ENCODE results near the gene EPHA3.

Gene EPHA3

DNA sequence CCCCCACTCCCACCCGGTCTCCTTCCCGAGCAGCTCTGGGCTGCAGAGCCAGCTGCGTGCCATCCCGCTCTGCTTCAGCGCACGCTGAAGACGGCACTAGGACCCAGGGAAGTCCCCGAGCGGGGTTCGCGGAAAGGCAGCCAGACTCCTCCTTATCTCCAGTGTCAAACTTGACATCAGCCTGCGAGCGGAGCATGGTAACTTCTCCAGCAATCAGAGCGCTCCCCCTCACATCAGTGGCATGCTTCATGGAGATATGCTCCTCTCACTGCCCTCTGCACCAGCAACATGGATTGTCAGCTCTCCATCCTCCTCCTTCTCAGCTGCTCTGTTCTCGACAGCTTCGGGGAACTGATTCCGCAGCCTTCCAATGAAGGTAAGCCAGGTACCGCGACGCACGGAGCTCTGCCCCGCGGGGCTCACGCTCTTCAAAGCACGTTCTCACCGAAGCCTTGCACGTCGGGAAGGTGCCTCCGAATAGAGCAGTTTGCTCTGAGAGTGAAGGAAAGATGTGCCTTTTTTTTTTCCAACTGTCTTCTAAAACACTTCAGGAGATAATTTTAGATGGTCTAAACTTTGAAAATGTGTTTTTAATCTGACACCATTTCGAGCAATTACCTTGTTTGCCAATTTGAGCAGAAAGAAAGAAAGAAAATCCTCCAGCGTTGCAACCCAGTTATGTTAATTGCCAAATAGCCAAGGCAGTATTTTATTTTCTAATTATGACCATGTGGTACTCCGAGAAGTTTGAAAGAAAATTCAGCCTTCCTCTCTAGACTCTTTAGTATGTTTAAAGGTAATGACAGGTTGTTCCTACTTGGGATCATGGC, at the start of gene EPHA3:
Gene EPHA3, plus strand, starts transcription at position 161 of the 830 bp plus-strand sequence. Its CDS starts 128 bp downstream, at position 289.
- peak; percentile 75 for DNase-seq (ENCODE audit: low spot score)

- DNase-seq (ENCODE audit: low spot score) = no peak
These were observed 49.0 kb upstream of the EPHA3 start for GRCh38 chr3:89058371-89058770.

- peak; percentile 21 for DNase-seq (ENCODE audit: low spot score)
These were observed 48.1 kb upstream of the EPHA3 start for GRCh38 chr3:89059211-89059925.

DNA sequence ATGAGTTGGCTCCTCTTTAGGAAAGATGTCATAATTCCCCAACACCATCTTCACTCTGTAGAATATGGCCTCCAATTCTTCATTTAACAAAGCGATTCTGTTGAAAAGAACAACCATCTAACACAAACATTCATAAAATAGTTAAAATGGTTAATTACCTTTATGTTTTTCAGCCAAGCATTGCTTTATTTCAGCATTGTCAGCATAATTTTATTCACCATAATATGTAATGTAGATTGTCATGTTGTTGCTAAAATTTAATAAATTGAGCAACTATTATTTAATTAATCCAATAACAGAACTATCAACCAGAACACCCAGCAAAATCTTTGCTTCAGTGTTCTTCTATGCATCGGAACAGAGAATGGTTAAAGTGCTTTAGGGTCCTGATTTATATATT, 46.2 kb upstream of the EPHA3 start:
- no peak for DNase-seq (ENCODE audit: low spot score)

DNA sequence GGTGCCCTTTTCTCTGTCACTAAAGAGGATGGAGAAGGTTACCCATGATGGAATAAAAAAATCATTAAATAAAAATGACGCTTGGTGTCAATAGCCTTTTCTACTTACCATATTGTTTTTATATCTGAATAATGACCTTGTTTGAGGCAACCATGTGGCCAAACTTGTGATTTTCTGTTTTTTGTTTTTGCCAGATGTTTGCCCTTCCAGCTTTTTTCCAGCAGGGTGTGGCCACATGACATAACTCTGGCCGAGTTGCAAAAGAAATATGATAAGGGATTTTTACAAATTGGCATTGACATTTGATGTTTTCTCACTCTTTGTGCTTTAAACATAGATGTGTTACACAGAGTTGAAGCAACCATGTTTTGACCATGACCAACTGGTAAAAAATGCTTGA, 39.7 kb upstream of the EPHA3 start:
- DNase-seq (ENCODE audit: low spot score) = no peak

DNA sequence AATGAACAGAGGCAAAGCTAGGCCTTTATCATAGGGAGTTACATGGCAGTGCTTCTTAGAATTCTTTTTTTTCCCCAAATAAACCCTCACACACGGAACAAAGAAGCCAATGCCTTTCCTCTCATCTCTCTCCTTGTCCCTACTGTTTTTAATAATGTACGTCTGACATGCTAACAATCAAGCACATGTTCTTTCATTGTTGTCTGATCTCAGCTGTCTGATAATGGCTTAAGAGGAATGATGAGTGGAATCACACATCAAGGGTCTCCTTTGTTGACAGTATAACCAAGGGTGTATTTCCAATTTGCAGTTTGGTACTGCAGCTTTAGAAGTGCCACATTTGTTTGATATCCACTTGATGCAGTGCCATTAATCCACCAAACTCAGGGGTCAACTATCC, 34.8 kb upstream of the EPHA3 start:
- no peak for DNase-seq (ENCODE audit: low spot score)

DNA sequence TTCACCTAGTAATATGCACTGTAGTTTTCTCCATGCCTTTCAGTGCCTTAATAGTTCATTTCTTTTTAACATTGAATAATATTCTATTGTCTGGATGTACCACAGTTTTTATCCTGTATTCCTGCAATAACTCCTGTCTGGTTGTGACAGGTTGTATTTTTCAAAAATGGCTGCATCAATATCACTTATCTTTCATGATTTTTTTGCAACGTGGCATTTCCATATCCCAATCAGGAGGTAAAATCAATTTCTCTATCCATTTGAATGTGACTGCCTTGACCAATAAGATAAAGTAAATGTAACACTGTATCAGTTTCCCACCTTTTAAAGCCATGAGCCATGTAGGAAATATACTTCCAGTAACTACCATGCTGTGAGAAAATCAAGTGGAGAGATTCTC, 27.5 kb upstream of the EPHA3 start:
- no peak for DNase-seq (ENCODE audit: low spot score)

DNA sequence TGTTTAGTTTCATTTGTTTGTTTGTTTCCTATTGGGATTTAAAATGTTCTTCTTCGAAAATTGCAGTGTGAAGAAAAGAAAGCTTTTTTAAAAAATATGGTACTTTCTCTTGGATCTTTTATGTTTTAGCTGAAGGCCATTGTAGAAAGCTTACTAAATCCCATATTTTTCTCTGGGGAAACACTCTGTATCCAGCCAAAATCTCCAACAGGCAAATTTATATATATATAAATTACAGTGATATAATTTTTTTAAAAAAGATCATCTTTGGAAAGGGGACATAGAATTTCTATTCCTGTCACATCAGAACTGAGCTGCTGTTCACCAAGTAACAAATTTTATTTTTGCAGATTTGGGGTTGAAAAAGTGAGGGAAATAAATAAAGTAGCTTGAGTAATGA, 19.6 kb upstream of the EPHA3 start:
- no peak for DNase-seq (ENCODE audit: low spot score)

DNA sequence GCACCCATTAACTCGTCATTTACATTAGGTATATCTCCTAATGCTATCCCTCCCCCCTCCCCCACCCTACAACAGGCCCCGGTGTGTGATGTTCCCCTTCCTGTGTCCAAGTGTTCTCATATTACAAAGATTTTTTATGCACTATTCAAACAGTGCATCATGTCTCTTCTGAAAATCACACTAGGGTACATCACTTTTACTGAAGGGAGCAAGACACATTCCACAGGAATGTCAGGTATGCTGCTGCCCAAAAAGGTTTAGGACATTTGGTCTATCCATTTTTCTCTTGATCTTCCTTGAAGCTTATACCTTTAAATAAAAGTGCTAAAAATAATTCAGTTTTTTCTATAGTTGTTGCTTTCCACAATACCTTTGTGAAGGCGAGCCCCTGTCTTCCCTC, 9.2 kb upstream of the EPHA3 start:
- DNase-seq (ENCODE audit: low spot score) = no peak

GRCh38 chr3:89098964-89099585, 8.3 kb upstream of the EPHA3 start:
- no peak for DNase-seq (ENCODE audit: low spot score)

- no peak for DNase-seq (ENCODE audit: low spot score)
These were observed 6.2 kb upstream of the EPHA3 start for GRCh38 chr3:89101251-89101650.

- no peak for DNase-seq (ENCODE audit: low spot score)
These were observed 5.5 kb upstream of the EPHA3 start for GRCh38 chr3:89101921-89102320.

- no peak for DNase-seq (ENCODE audit: low spot score)
These were observed 2.9 kb upstream of the EPHA3 start for GRCh38 chr3:89104499-89104898.

GRCh38 chr3:89105503-89105902, 1.9 kb upstream of the EPHA3 start:
- no peak for DNase-seq (ENCODE audit: low spot score)

DNA sequence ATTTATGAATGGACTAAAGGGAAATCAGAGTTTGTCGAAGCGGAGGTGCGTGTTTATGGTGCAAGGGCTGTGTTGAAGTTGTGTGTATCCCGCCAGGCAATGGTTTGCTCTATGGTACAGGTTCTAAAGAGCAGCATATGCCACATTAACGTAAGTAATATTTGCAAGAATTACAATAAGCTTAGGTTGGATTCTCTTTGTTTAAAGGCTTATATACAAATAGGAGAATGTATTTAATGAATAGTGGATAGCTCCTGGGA, 800 bp downstream of the EPHA3 start:
- no peak for DNase-seq (ENCODE audit: low spot score)

DNA sequence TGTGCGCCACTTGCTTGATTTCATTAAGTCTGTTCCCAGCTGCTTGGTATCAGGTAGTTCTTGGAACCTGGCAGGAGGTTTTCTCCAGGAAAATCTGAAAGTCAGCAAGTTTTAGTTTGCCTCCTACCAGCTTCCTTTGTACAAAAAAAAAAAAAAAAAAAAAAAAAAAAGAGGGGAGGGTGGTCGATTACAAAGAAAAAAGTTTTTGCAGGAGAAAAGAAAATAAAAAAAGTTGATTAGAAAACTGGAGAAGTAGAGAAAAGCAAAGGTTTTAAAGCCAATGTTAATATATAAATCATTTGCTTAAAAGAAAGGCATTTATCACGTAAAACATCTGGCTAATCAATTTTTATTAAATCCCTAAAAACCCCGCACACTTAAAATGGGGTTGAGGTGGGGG, 5.9 kb downstream of the EPHA3 start:
- no peak for DNase-seq (ENCODE audit: low spot score)

GRCh38 chr3:89113893-89114840, 6.7 kb downstream of the EPHA3 start:
- DNase-seq (ENCODE audit: low spot score) = peak; percentile 34

DNA sequence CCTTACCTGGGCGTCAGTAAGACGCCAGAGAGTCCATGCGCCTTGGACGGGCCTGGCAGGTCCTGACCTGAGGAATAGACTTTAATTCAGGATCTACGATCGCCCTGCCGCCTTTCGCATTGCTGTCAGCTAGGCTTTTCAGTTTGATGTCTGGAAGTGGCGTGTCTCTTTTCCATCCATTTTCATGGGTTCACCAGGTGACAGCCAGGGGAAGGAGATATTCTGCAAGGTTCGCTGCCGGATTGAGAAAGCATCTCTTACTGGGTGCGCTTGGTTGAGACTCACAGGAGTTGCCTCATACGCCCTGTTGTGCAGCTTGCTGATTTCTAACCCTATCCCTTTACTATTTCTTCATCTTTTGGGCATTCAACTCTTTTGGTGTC, 7.4 kb downstream of the EPHA3 start:
- DNase-seq (ENCODE audit: low spot score) = no peak

DNA sequence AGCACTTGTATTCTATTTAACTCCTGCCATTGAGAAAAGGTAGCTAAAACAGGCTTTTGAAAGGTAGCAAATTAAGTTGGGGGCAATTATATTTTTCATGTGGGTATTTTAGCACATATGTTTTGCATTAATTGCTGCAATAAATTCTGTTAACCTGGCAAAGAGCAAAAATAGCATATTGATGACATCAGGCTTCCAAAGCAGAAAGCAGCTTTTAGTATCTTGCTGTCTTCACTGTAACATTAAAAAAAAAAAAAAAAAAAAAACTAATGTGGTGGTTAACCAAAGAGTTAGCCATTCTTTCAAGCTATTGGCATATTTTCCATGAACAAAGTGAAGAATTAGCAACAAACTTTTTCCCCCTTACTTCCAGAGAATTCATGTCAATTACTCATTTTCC, 9.1 kb downstream of the EPHA3 start:
- no peak for DNase-seq (ENCODE audit: low spot score)

DNA sequence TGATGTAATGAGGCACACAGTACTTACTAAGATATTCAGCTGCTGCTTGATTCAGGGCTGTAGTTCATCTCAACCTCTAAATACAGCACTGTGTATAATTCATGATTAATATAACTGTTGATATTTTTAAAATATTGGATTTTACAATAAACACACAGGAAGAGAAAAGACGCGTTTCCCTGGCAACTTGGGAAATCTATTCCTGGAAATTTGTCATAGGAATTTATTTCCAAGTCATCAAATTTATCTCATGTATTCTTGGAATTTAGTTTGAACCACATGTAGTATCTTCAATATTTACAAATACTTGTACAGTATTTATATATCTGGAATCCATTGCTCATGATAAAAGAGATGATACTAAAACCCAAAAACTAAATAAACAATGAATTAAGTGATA, 30.6 kb downstream of the EPHA3 start:
- no peak for DNase-seq (ENCODE audit: low spot score)

DNA sequence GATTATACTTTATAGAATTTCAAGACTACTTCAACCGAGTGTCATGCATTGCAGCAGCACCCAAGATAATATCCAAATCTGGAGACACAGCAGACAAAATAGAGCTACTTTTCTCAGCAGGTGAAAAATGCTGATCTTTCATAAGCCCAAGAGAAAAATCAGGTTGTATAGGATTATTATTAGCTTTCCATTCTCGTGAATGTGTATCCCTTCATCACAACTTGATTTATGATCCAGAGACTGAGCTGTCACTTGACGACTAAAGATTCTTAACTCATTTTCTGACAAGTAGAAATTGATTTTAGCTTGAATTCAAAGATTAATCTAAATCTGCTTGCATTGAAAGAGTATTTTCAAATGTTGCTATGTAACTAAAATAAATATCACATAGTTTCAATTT, 32.4 kb downstream of the EPHA3 start:
- no peak for DNase-seq (ENCODE audit: low spot score)

- DNase-seq (ENCODE audit: low spot score) = no peak
These were observed 36.7 kb downstream of the EPHA3 start for GRCh38 chr3:89144080-89144479.

All from hepatic stellate cell (primary cell).